Gastrocnemius medialis (tissue), 4 donors: ENCODE data around the gene CAMK2D. TPM values are rescaled to one million over a fixed set of nuclear protein-coding genes. Genes with fewer than 3 reads are reported as not detected.

Experiments
- ATAC-seq, 2 donors: fragments of 150-250 bp; one replicate each; pipeline ENCODE4 v1.9.1; 2016
- DNase-seq, 2 donors: peaks; one replicate each; pipeline ENCODE4 v3.0.0-alpha.2; 2019
- H3K27ac ChIP-seq, 4 donors: fragments of 200-600 bp; sonication (generic); 1 replicate in 1 of 4; 2 replicates in 3 of 4; pipeline ENCODE4 v1.5.1; 2016 to 2018; ENCODE audit warnings: mild to moderate bottlenecking in 2 of 4, moderate library complexity in 1 of 4
- H3K27me3 ChIP-seq, 3 donors: fragments of 200-600 bp; sonication (generic) in 2 of 3; 1 replicate in 1 of 3; 2 replicates in 2 of 3; pipeline versions ENCODE4 v1.5.1 to v1.6.0; 2016 to 2019; ENCODE audit warnings: mild to moderate bottlenecking in 1 of 3, moderate library complexity in 1 of 3
- H3K36me3 ChIP-seq, 2 donors: fragments of 200-600 bp; sonication (generic) in 1 of 2; one replicate each; pipeline ENCODE4 v1.5.1; 2017 to 2018
- H3K4me1 ChIP-seq, 2 donors: fragments of 200-600 bp; sonication (generic) in 1 of 2; one replicate each; pipeline ENCODE4 v1.5.1; 2016 to 2017; ENCODE audit warnings: mild to moderate bottlenecking in 2 of 2
- H3K4me3 ChIP-seq, 4 donors: fragments of 200-600 bp; sonication (generic) in 3 of 4; 1 replicate in 1 of 4; 2 replicates in 3 of 4; pipeline ENCODE4 v1.5.1; 2016 to 2019; ENCODE audit warnings: mild to moderate bottlenecking in 2 of 4
- H3K9me3 ChIP-seq, 3 donors: fragments of 200-600 bp; sonication (generic) in 2 of 3; 1 replicate in 1 of 3; 2 replicates in 2 of 3; pipeline ENCODE4 v1.5.1; 2016 to 2019
- CTCF ChIP-seq, 5 experiments: fragments of 450-650 bp in 3 of 5; fragments of 200-600 bp in 2 of 5; sonication (generic) in 2 of 5; IDR thresholded peaks in 4 of 5; conservative IDR thresholded peaks in 1 of 5; 1 replicate in 4 of 5; 2 replicates in 1 of 5; pipeline ENCODE4 v1.5.1; 2016 to 2019; ENCODE audit warnings: antibody characterized with exemption in 5 of 5, mild to moderate bottlenecking in 3 of 5, moderate library complexity in 3 of 5
- POLR2A ChIP-seq, 2 donors: fragments of 450-650 bp; IDR thresholded peaks; one replicate each; pipeline ENCODE4 v1.6.1; 2017; ENCODE audit warnings: antibody characterized with exemption in 2 of 2, mild to moderate bottlenecking in 2 of 2, moderate library complexity in 2 of 2
- in situ Hi-C, 4 donors: fragments of 200-750 bp; cut with MboI; loops; one replicate each; pipeline versions ENCODE4 v1.15.0 to v1.8.0; 2017; ENCODE audit warnings: low sequenced_read_pairs in 4 of 4
- intact Hi-C: fragments of 100-400 bp; cut with DNase I; formaldehyde crosslinking; loops from one replicate; pipeline ENCODE4 v1.15.1; 2023; ENCODE audit warnings: low total_unique reads
- total RNA-seq, 4 donors: library from RNA; depleted of rRNA; stranded (reverse); fragments of >200 nt; gene quantifications; one replicate each; pipeline versions ENCODE4 v1.1.0 to v1.2.3, GENCODE V29; 2016

CAMK2D gene
- total RNA-seq, 4 donors from 2014 or later, result 73.2 to 149 (median 119) TPM

- peak; percentile 72 to 89 for ATAC-seq
These were observed 354.9 kb downstream of the CAMK2D start for GRCh38 chr4:113406723-113407016.

DNA sequence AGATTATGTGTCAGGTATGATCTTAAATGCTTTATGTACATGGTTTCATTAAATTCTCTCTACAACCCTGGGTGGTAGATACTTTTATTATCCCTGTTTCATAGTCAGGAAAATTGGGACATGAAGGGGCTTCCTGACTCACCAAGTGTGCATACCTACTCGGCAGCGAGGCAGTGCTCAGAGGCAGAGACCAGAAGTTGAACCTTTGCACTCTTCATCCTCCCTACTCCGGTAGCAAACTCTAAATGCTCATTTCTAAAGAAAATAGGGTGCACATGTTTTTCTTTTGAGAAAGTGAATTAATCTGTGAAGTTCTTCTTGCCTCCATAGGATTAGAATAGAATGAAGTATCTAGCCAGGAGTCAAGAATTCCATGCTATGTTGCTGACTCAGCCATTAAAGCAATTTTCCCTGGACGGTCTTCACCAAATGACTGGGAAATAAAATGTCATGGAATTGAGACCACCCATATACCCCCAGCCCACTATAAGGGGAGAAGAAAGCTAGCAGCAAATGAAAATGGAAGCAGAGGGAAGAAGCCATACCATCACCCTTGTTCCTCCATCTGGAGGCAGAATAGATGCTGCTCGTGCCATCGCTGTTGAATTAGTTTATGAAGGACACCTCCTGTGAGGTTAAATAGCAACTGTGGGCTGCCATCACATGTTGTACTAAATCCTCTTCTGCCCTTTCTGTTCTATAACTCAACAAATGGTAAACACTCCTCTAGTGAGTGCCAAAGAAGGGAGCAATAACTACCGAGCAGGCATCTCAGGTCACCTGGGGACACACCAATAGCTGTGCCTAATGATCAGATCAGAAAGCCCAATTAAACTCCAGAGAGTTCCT, 355.4 kb downstream of the CAMK2D start:
- H3K27ac ChIP-seq, result peak overlapping the region in 2 of 4 donors; percentile 15 to 69
- ATAC-seq (peak in 1 of 2 donors; percentile 43), DNase-seq (no peak)
- in situ Hi-C loops (loop anchor here in 2 of 4 donors (10.0 kb wide), 3 partner anchors 139 to 369 kb away; partner anchors contain the start of gene CAMK2D (in 1 of the 2)), intact Hi-C loops (no loop called here)
- TF ChIP-seq CTCF (IDR thresholded peaks at IDR 0.05 in 4 of 5, conservative IDR thresholded peaks at IDR 0.05 in 1 of 5) (no peak), POLR2A (IDR thresholded peaks at IDR 0.05) (no peak)
- no peaks in the 10 kb centered on the region for H3K9me3 ChIP-seq
- H3K4me3 ChIP-seq, result peak overlapping the region in 1 of 4 donors; percentile 25
- no peaks in the 10 kb centered on the region for H3K27me3 ChIP-seq
- peaks cover 0 to 13% of the 10 kb centered on the region in 2 donors for H3K4me1 ChIP-seq
- no peaks in the 10 kb centered on the region for H3K36me3 ChIP-seq

More at GRCh38 chr4:113406723-113407016, 354.9 kb downstream of the CAMK2D start:
- no peaks in the 10 kb centered on the region for H3K27me3 ChIP-seq
- no peaks in the 10 kb centered on the region for H3K9me3 ChIP-seq
- H3K27ac ChIP-seq, result peak overlapping the region in 3 of 4 donors; percentile 15 to 69 (median 26)
- peak overlapping the region in 3 of 4 donors; percentile 15 to 28 (median 25) for H3K4me3 ChIP-seq
- in situ Hi-C loops (loop anchor here in 2 of 4 donors (10.0 kb wide), 3 partner anchors 138 to 368 kb away; partner anchors contain the start of gene CAMK2D (in 1 of the 2)), intact Hi-C loops (no loop called here)
- no peaks in the 10 kb centered on the region for H3K36me3 ChIP-seq
- TF ChIP-seq CTCF (IDR thresholded peaks at IDR 0.05 in 4 of 5, conservative IDR thresholded peaks at IDR 0.05 in 1 of 5) (no peak), POLR2A (IDR thresholded peaks at IDR 0.05) (no peak)
- peaks cover 0 to 13% of the 10 kb centered on the region in 2 donors for H3K4me1 ChIP-seq
- DNase-seq, result peak in 1 of 2 donors; percentile 16

GRCh38 chr4:113404841-113405240, 356.7 kb downstream of the CAMK2D start:
- ATAC-seq (no peak), DNase-seq (no peak)
- Histone ChIP-seq H3K27me3 (no peaks in the 10 kb centered on the region), H3K9me3 (no peaks in the 10 kb centered on the region), H3K4me3 (no peak overlapping the region), H3K36me3 (no peaks in the 10 kb centered on the region), H3K4me1 (peaks cover 0 to 13% of the 10 kb centered on the region in 2 donors), H3K27ac (no peak overlapping the region)
- in situ Hi-C loops (loop anchor here in 2 of 4 donors (10.0 kb wide), 3 partner anchors 140 to 370 kb away; partner anchors contain the start of gene CAMK2D (in 1 of the 2)), intact Hi-C loops (no loop called here)
- TF ChIP-seq CTCF (IDR thresholded peaks at IDR 0.05 in 4 of 5, conservative IDR thresholded peaks at IDR 0.05 in 1 of 5) (no peak), POLR2A (IDR thresholded peaks at IDR 0.05) (no peak)

- no peak overlapping the region for H3K4me3 ChIP-seq
- H3K27ac ChIP-seq, result no peak overlapping the region
- H3K27me3 ChIP-seq, result no peaks in the 10 kb centered on the region
- TF ChIP-seq POLR2A (IDR thresholded peaks at IDR 0.05), result no peak
- TF ChIP-seq CTCF (IDR thresholded peaks at IDR 0.05 in 4 of 5, conservative IDR thresholded peaks at IDR 0.05 in 1 of 5), result no peak
- intact Hi-C loops, result no loop called here
- no peaks in the 10 kb centered on the region for H3K9me3 ChIP-seq
- peaks cover 0 to 13% of the 10 kb centered on the region in 2 donors for H3K4me1 ChIP-seq
- no peak for ATAC-seq
- no peak for DNase-seq
- in situ Hi-C loops, result loop anchor here in 2 of 4 donors (10.0 kb wide), 3 partner anchors 141 to 371 kb away; partner anchors contain the start of gene CAMK2D (in 1 of the 2)
- H3K36me3 ChIP-seq, result no peaks in the 10 kb centered on the region
These were observed 357.4 kb downstream of the CAMK2D start for GRCh38 chr4:113404167-113404571.

Other genes with a start within 250 kb of the CAMK2D start
- under 1 TPM; 0.15 to 0.67 (median 0.46) TPM for gene ARSJ, start 217.9 kb upstream of the CAMK2D start, total RNA-seq